ENCODE measurements around the gene NDUFA6. TPM values are rescaled to one million over a fixed set of nuclear protein-coding genes. Genes with fewer than 3 reads are reported as not detected.

Gene NDUFA6
- total RNA-seq, 1 donor from 2014 or later: 95.1 TPM

DNA sequence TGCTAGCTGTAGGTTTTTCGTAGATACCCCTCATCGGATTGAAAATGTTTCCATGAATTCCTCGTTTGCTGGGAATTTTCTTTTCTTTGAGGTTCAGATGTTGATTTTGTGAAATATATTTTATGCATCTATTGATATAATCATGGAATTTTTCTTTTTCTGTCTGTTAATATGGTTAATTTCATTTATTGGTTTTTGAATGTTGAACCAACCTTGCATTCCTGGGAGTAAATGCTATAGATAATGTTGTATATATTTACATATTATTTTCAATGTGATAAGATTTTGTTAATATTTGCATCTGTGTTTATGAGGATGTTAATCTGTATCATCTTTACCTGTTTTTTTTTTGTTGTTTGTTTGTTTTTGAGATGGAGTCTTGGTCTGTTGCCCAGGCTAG is 10.6 kb upstream of the NDUFA6 start:
- H3K4me3 Mint-ChIP-seq (ENCODE audit: low read depth): no peak overlapping the region
- DNase-seq (ENCODE audit: low spot score): no peak
- H3K36me3 Mint-ChIP-seq (ENCODE audit: low read depth): peaks cover 43% of the 10 kb centered on the region
- H3K9me3 Mint-ChIP-seq: peaks cover 49% of the 10 kb centered on the region
- intact Hi-C loops (cut with micrococcal nuclease): no loop called here
- no peaks in the 10 kb centered on the region for H3K27me3 Mint-ChIP-seq (ENCODE audit: low read depth)
- H3K4me1 Mint-ChIP-seq (ENCODE audit: low read depth): no peaks in the 10 kb centered on the region
- H3K27ac Mint-ChIP-seq: no peak overlapping the region

- Mint-ChIP-seq H3K27ac (peak overlapping the region; percentile 100), H3K9me3 (peaks cover 5% of the 10 kb centered on the region), H3K27me3 (ENCODE audit: low read depth) (no peaks in the 10 kb centered on the region), H3K4me1 (ENCODE audit: low read depth) (peaks cover 20% of the 10 kb centered on the region), H3K36me3 (ENCODE audit: low read depth) (peaks cover 34% of the 10 kb centered on the region), H3K4me3 (ENCODE audit: low read depth) (peak overlapping the region; percentile 98)
- intact Hi-C loops (cut with micrococcal nuclease): loop anchor here (2.0 to 5.0 kb wide), 4 partner anchors 125 to 523 kb away; partner anchors contain the start of genes POLDIP3 and TCF20
- DNase-seq (ENCODE audit: low spot score): no peak
Measured at GRCh38 chr22:42091455-42091782, 847 bp upstream of the NDUFA6 start.

DNA sequence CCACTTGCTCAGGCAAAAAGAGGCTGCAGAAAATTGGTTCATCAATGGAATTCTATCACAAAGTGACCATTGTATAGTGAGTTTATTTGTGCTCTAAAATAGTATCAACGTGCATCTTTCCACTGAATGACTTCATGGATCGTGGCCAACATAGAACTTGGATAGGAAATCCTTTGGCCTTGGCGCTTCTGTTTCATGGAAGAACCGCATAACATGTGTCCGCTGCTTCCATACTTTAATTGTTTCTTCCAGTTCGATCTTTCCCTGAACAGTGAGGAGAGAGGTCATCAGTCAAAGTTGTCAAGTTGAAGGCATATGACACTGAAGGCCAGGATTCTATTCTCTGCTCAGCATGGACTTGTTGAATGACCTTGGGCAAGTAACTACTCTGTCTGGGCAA is 4.5 kb downstream of the NDUFA6 start:
- H3K36me3 Mint-ChIP-seq (ENCODE audit: low read depth): peaks cover 72% of the 10 kb centered on the region
- H3K9me3 Mint-ChIP-seq: peaks cover 5% of the 10 kb centered on the region
- no peak overlapping the region for H3K4me3 Mint-ChIP-seq (ENCODE audit: low read depth)
- peaks cover 20% of the 10 kb centered on the region for H3K4me1 Mint-ChIP-seq (ENCODE audit: low read depth)
- intact Hi-C loops (cut with micrococcal nuclease): no loop called here
- no peak for DNase-seq (ENCODE audit: low spot score)
- peak overlapping the region; percentile 31 for H3K27ac Mint-ChIP-seq
- no peaks in the 10 kb centered on the region for H3K27me3 Mint-ChIP-seq (ENCODE audit: low read depth)

GRCh38 chr22:42084874-42085273 is 5.7 kb downstream of the NDUFA6 start:
- peaks cover 5% of the 10 kb centered on the region for H3K9me3 Mint-ChIP-seq
- peaks cover 26% of the 10 kb centered on the region for H3K4me1 Mint-ChIP-seq (ENCODE audit: low read depth)
- H3K27ac Mint-ChIP-seq: no peak overlapping the region
- no peak for DNase-seq (ENCODE audit: low spot score)
- intact Hi-C loops (cut with micrococcal nuclease): no loop called here
- H3K36me3 Mint-ChIP-seq (ENCODE audit: low read depth): peaks cover 68% of the 10 kb centered on the region
- H3K27me3 Mint-ChIP-seq (ENCODE audit: low read depth): no peaks in the 10 kb centered on the region
- H3K4me3 Mint-ChIP-seq (ENCODE audit: low read depth): no peak overlapping the region

DNA sequence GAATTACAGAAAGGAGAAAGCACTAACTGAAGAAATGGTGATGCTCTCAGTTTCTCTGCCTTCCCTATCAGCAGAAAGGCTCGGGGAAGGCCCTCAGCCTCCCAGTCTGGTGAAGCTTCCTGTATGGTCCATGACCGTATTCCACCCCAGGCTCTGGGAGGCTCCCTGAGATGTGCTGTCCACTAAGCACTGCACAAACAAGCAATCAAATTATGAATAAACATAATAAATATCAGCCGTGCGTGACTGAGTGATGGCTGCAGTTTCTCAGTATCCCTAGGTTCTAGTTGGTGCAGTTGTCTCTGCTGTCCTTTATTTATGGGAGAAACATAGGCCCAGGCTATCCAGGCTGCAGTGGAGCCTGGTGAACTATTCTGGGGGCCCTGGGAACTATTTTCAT is 7.5 kb downstream of the NDUFA6 start:
- H3K27ac Mint-ChIP-seq: no peak overlapping the region
- no peak overlapping the region for H3K4me3 Mint-ChIP-seq (ENCODE audit: low read depth)
- intact Hi-C loops (cut with micrococcal nuclease): no loop called here
- H3K9me3 Mint-ChIP-seq: no peaks in the 10 kb centered on the region
- DNase-seq (ENCODE audit: low spot score): no peak
- H3K36me3 Mint-ChIP-seq (ENCODE audit: low read depth): peaks cover 55% of the 10 kb centered on the region
- peaks cover 25% of the 10 kb centered on the region for H3K4me1 Mint-ChIP-seq (ENCODE audit: low read depth)
- no peaks in the 10 kb centered on the region for H3K27me3 Mint-ChIP-seq (ENCODE audit: low read depth)

- Mint-ChIP-seq H3K36me3 (ENCODE audit: low read depth) (peaks cover 38% of the 10 kb centered on the region), H3K27me3 (ENCODE audit: low read depth) (no peaks in the 10 kb centered on the region), H3K9me3 (no peaks in the 10 kb centered on the region), H3K4me1 (ENCODE audit: low read depth) (peaks cover 26% of the 10 kb centered on the region), H3K27ac (peak overlapping the region; percentile 93), H3K4me3 (ENCODE audit: low read depth) (peak overlapping the region; percentile 97)
- no peak for DNase-seq (ENCODE audit: low spot score)
- intact Hi-C loops (cut with micrococcal nuclease): loop anchor here (1.0 kb wide), 2 partner anchors 10 kb away; partner anchors contain the start of genes NAGA and NDUFA6
Measured at GRCh38 chr22:42080287-42080686, 10.3 kb downstream of the NDUFA6 start.

DNA sequence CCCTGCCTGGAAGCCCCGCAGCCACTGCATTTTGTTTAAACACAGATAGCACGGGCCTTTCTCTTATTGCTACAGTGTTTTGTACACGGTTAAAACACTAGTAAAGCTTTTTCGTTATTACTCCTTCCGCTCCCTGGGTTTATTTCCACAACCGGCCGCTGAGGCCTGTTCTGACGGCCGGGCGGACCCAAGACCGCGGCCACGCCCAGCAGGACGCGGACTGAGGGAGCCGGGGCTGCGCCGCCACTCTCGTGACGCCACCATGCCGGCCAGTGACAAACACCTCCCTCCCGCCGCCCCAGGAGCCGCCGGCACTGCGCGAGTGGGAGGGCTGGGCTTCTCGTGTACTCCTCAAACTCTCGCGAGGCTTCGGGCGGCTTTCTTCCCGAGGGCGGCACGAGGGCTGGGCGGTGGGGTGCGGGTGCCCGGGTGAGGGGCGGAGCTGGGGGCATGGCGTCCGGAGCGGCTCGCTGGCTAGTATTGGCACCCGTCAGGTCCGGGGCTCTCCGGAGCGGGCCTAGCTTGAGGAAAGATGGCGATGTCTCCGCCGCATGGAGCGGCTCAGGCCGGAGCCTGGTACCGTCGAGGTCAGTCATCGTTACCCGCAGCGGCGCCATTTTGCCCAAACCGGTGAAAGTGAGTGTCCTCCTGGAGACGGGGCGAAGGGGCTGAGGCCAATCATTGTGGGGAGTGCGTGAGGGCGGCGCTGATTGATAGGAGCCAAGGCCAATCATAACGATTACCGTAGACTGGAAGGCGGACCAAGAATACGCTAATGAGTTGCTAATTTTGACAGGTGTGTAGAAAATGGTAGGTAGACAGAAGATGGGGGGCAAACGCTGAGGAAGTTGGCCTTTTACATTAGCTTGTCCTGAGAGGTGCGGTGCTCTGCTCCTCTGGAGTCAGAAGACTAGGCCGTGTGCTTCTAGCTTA is 11.0 kb downstream of the NDUFA6 start, which contains the start of gene SMDT1:
TSS of gene SMDT1 (plus strand) at position 382 of the 933 bp plus-strand sequence. CDS start at position 451, 69 bp downstream.
- peak within 1 kb of the TSS; percentile 97 for H3K4me3 Mint-ChIP-seq (ENCODE audit: low read depth)
- no peaks in the 10 kb centered on the region for H3K9me3 Mint-ChIP-seq
- DNase-seq (ENCODE audit: low spot score): peak; percentile 97
- peaks cover 33% of the 10 kb centered on the region for H3K36me3 Mint-ChIP-seq (ENCODE audit: low read depth)
- no peaks in the 10 kb centered on the region for H3K27me3 Mint-ChIP-seq (ENCODE audit: low read depth)
- intact Hi-C loops (cut with micrococcal nuclease): loop anchor here (1.0 to 10.0 kb wide), 3 partner anchors 9 to 245 kb away; partner anchors contain the start of genes NAGA, NDUFA6 and SREBF2
- H3K4me1 Mint-ChIP-seq (ENCODE audit: low read depth): peaks cover 30% of the 10 kb centered on the region
- H3K27ac Mint-ChIP-seq: peak within 1 kb of the TSS; percentile 93

- peak overlapping the region; percentile 97 for H3K4me3 Mint-ChIP-seq (ENCODE audit: low read depth)
- H3K27me3 Mint-ChIP-seq (ENCODE audit: low read depth): no peaks in the 10 kb centered on the region
- H3K27ac Mint-ChIP-seq: peak overlapping the region; percentile 93
- H3K4me1 Mint-ChIP-seq (ENCODE audit: low read depth): peaks cover 30% of the 10 kb centered on the region
- DNase-seq (ENCODE audit: low spot score): no peak
- H3K9me3 Mint-ChIP-seq: no peaks in the 10 kb centered on the region
- intact Hi-C loops (cut with micrococcal nuclease): loop anchor here (10.0 kb wide), 1 partner anchor 244 kb away; the partner anchor contains the start of gene SREBF2
- peaks cover 26% of the 10 kb centered on the region for H3K36me3 Mint-ChIP-seq (ENCODE audit: low read depth)
Measured at GRCh38 chr22:42078469-42079318, 11.9 kb downstream of the NDUFA6 start.

GRCh38 chr22:42077486-42078125 is 13.0 kb downstream of the NDUFA6 start:
- intact Hi-C loops (cut with micrococcal nuclease): loop anchor here (10.0 kb wide), 1 partner anchor 243 kb away; the partner anchor contains the start of gene SREBF2
- H3K4me1 Mint-ChIP-seq (ENCODE audit: low read depth): peaks cover 29% of the 10 kb centered on the region
- DNase-seq (ENCODE audit: low spot score): no peak
- peak overlapping the region; percentile 26 for H3K4me3 Mint-ChIP-seq (ENCODE audit: low read depth)
- no peak overlapping the region for H3K27ac Mint-ChIP-seq
- no peaks in the 10 kb centered on the region for H3K9me3 Mint-ChIP-seq
- H3K36me3 Mint-ChIP-seq (ENCODE audit: low read depth): peaks cover 18% of the 10 kb centered on the region
- no peaks in the 10 kb centered on the region for H3K27me3 Mint-ChIP-seq (ENCODE audit: low read depth)

- intact Hi-C loops (cut with micrococcal nuclease): loop anchor here (10.0 kb wide), 1 partner anchor 242 kb away; the partner anchor contains the start of gene SREBF2
- H3K4me1 Mint-ChIP-seq (ENCODE audit: low read depth): peaks cover 25% of the 10 kb centered on the region
- no peaks in the 10 kb centered on the region for H3K27me3 Mint-ChIP-seq (ENCODE audit: low read depth)
- peaks cover 11% of the 10 kb centered on the region for H3K36me3 Mint-ChIP-seq (ENCODE audit: low read depth)
- H3K4me3 Mint-ChIP-seq (ENCODE audit: low read depth): no peak overlapping the region
- no peak for DNase-seq (ENCODE audit: low spot score)
- H3K27ac Mint-ChIP-seq: no peak overlapping the region
- no peaks in the 10 kb centered on the region for H3K9me3 Mint-ChIP-seq
Measured at GRCh38 chr22:42076764-42077485, 13.6 kb downstream of the NDUFA6 start.

DNA sequence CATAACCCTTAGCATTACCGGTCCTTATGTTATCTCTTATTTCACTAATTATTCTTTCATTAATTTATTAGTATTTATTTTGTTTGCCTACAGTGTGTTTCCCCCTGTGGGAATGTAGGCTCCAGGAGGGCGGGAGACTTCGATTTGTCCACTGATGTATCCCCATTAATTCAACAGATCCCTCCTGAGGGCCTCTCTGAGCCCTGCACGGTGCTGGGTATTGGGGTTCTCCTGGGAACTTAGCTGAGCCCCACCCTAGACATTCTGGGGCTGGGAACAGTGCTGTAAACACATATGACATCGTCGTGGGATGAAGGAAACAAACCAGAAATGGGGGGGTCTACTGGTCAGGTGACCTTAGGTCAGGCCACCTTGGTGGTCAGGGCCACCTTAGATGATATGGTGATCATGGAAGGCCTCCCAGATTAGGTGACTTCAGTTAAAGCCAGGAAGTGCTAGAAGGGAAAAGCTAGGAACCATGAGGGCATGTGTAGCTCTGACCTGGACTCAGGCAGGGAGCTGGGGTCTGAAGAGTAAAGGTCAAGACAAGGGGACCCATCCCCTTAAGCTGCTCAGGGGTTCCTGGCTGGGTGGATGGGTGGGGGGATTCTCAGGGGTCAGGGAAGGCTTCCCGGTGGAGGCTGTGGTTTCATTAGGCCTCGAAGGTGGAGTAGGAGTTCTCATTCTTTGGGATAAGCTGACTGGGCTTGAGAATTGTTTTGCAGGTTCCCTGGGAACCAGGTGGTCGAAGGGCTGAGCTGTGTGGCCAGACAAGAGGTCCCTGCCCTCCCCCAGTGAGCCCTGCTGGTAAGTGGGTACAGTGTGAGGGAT is 15.5 kb downstream of the NDUFA6 start:
- DNase-seq (ENCODE audit: low spot score): no peak
- peak overlapping the region; percentile 63 for H3K4me3 Mint-ChIP-seq (ENCODE audit: low read depth)
- H3K9me3 Mint-ChIP-seq: no peaks in the 10 kb centered on the region
- peaks cover 28% of the 10 kb centered on the region for H3K4me1 Mint-ChIP-seq (ENCODE audit: low read depth)
- peak overlapping the region; percentile 76 for H3K27ac Mint-ChIP-seq
- intact Hi-C loops (cut with micrococcal nuclease): loop anchor here (5.0 to 10.0 kb wide), 5 partner anchors 78 to 367 kb away; partner anchors contain the start of genes CENPM, SREBF2 and WBP2NL
- H3K27me3 Mint-ChIP-seq (ENCODE audit: low read depth): no peaks in the 10 kb centered on the region
- peaks cover 6% of the 10 kb centered on the region for H3K36me3 Mint-ChIP-seq (ENCODE audit: low read depth)
